Measurements from ENCODE around the gene TIMM10B. TPM values are rescaled to one million over a fixed set of nuclear protein-coding genes. Genes with fewer than 3 reads are reported as not detected.
A peak's percentile ranks its signal among the peaks of the same experiment; 100 is the strongest.

TIMM10B gene
- total and polyA plus RNA-seq, 2 donors (not counting 1 experiment from before 2014, with no cell fraction given): 40.9 to 47.4 TPM

DNA sequence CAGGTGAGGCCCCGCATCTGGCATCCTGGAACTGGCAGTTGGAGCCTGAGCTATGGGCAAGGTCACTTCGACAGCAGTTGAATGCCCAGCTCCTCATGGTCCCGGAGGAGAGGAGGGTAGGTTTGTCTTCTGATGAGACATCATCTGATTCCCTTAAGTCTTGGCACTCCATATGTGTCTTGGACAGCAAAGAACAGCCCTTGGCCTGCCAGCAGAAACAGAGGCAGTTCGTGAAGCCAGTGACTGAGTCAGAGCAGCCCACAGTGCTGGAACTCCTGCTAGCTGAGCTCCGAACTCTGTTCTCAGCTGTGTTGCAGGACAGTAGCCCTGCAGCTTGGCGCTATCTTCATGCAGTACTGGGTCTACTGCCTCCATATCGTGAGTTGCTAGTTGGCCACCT, 16.8 kb downstream of the TIMM10B start:
- peaks cover 2% of the 10 kb centered on the region for H3K4me1 ChIP-seq (ENCODE audit: control insufficient read depth, extremely low read depth, insufficient read depth, low read length)
- H3K27me3 ChIP-seq (ENCODE audit: control insufficient read depth, insufficient read depth, low read length): no peaks in the 10 kb centered on the region
- H3K4me2 ChIP-seq (ENCODE audit: extremely low read depth, insufficient read depth, low read length): no peak overlapping the region
- no peak overlapping the region for H2AFZ ChIP-seq (ENCODE audit: low read length)
- H3K9ac ChIP-seq (ENCODE audit: insufficient read depth, low read length): no peak overlapping the region
- H3K79me2 ChIP-seq (ENCODE audit: control insufficient read depth, insufficient read depth, low read length): no peaks in the 10 kb centered on the region
- no peak overlapping the region for H3K27ac ChIP-seq (ENCODE audit: insufficient read depth, low read length)
- peaks cover 5% of the 10 kb centered on the region for H3K36me3 ChIP-seq (ENCODE audit: control insufficient read depth, insufficient read depth, low read length)
- TF ChIP-seq, protein P1, sequence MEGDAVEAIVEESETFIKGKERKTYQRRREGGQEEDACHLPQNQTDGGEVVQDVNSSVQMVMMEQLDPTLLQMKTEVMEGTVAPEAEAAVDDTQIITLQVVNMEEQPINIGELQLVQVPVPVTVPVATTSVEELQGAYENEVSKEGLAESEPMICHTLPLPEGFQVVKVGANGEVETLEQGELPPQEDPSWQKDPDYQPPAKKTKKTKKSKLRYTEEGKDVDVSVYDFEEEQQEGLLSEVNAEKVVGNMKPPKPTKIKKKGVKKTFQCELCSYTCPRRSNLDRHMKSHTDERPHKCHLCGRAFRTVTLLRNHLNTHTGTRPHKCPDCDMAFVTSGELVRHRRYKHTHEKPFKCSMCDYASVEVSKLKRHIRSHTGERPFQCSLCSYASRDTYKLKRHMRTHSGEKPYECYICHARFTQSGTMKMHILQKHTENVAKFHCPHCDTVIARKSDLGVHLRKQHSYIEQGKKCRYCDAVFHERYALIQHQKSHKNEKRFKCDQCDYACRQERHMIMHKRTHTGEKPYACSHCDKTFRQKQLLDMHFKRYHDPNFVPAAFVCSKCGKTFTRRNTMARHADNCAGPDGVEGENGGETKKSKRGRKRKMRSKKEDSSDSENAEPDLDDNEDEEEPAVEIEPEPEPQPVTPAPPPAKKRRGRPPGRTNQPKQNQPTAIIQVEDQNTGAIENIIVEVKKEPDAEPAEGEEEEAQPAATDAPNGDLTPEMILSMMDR (conservative IDR thresholded peaks at IDR 0.05 in 1 of 2, IDR thresholded peaks at IDR 0.05 in 1 of 2; ENCODE audit: low read depth in 1 of 2, low read length in 2 of 2): no peak
- TF ChIP-seq EZH2 (IDR thresholded peaks at IDR 0.05; ENCODE audit: low read length, missing control alignments): no peak
- no peaks in the 10 kb centered on the region for H3K9me3 ChIP-seq (ENCODE audit: control insufficient read depth, insufficient read depth, low read depth, low read length)
- no peaks in the 10 kb centered on the region for H4K20me1 ChIP-seq (ENCODE audit: control insufficient read depth, extremely low read depth, insufficient read depth, low read length)
- H3K4me3 ChIP-seq (replicated peaks in 1 of 4; ENCODE audit: control extremely low read depth in 1 of 4, insufficient read depth in 1 of 4, low read depth in 3 of 4, low read length in 4 of 4): peak overlapping the region in 1 of 4 experiments; percentile 38
- peak; percentile 43 to 68 for DNase-seq (ENCODE audit: low read depth in 2 of 2)

DNA sequence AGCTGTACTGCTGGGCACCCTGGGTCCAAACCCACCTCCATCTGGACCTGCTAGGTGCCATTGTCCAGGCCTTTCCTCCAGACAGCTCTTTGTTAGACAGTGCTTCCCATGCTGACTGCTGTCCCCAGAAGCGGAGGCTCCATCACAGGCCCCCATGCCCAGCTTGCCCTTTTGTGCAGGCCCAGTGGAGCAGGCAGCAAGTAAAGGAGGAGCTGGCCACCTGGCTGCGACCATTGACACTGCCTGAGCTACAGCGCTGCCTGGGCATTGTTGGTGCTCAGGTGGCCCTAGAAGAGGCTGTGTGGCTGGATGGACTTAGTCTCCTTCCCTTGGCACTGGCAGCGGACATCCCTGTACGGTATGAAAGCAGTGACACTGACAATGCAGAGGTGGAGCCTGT, 17.2 kb downstream of the TIMM10B start:
- H3K79me2 ChIP-seq (ENCODE audit: control insufficient read depth, insufficient read depth, low read length): no peaks in the 10 kb centered on the region
- no peaks in the 10 kb centered on the region for H4K20me1 ChIP-seq (ENCODE audit: control insufficient read depth, extremely low read depth, insufficient read depth, low read length)
- no peak overlapping the region for H3K4me3 ChIP-seq (replicated peaks in 1 of 4; ENCODE audit: control extremely low read depth in 1 of 4, insufficient read depth in 1 of 4, low read depth in 3 of 4, low read length in 4 of 4)
- no peak for TF ChIP-seq EZH2 (IDR thresholded peaks at IDR 0.05; ENCODE audit: low read length, missing control alignments)
- TF ChIP-seq, protein P1 (conservative IDR thresholded peaks at IDR 0.05 in 1 of 2, IDR thresholded peaks at IDR 0.05 in 1 of 2; ENCODE audit: low read depth in 1 of 2, low read length in 2 of 2): no peak
- H3K27me3 ChIP-seq (ENCODE audit: control insufficient read depth, insufficient read depth, low read length): no peaks in the 10 kb centered on the region
- H3K9ac ChIP-seq (ENCODE audit: insufficient read depth, low read length): no peak overlapping the region
- H3K9me3 ChIP-seq (ENCODE audit: control insufficient read depth, insufficient read depth, low read depth, low read length): no peaks in the 10 kb centered on the region
- DNase-seq (ENCODE audit: low read depth in 2 of 2): no peak
- H3K4me2 ChIP-seq (ENCODE audit: extremely low read depth, insufficient read depth, low read length): no peak overlapping the region
- H3K4me1 ChIP-seq (ENCODE audit: control insufficient read depth, extremely low read depth, insufficient read depth, low read length): peaks cover 2% of the 10 kb centered on the region
- H3K27ac ChIP-seq (ENCODE audit: insufficient read depth, low read length): no peak overlapping the region
- H3K36me3 ChIP-seq (ENCODE audit: control insufficient read depth, insufficient read depth, low read length): peaks cover 5% of the 10 kb centered on the region
- H2AFZ ChIP-seq (ENCODE audit: low read length): no peak overlapping the region

DNA sequence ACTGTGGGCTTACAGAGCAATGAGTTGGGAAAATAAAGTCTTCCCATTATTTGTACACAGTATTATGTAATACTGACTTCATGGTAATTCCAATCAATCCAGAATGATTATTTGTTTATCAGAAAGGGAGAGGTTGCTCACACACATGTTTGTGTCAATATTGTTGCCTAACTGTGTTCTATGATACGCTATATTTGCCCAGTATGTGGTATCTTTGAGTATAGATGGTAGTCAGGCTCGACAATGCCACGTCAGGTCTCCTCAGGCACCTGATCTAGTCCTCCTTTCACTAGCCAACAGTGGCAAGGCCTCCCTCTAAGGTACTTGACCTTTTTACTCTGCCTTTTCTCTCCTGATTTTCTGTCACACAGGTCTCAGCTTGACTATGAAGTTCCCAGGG, 21.1 kb downstream of the TIMM10B start:
- H4K20me1 ChIP-seq (ENCODE audit: control insufficient read depth, extremely low read depth, insufficient read depth, low read length): no peaks in the 10 kb centered on the region
- no peak overlapping the region for H3K27ac ChIP-seq (ENCODE audit: insufficient read depth, low read length)
- no peaks in the 10 kb centered on the region for H3K27me3 ChIP-seq (ENCODE audit: control insufficient read depth, insufficient read depth, low read length)
- no peak overlapping the region for H3K4me2 ChIP-seq (ENCODE audit: extremely low read depth, insufficient read depth, low read length)
- H3K9ac ChIP-seq (ENCODE audit: insufficient read depth, low read length): no peak overlapping the region
- TF ChIP-seq EZH2 (IDR thresholded peaks at IDR 0.05; ENCODE audit: low read length, missing control alignments): no peak
- TF ChIP-seq, protein P1 (conservative IDR thresholded peaks at IDR 0.05 in 1 of 2, IDR thresholded peaks at IDR 0.05 in 1 of 2; ENCODE audit: low read depth in 1 of 2, low read length in 2 of 2): no peak
- peaks cover 8% of the 10 kb centered on the region for H3K36me3 ChIP-seq (ENCODE audit: control insufficient read depth, insufficient read depth, low read length)
- H3K9me3 ChIP-seq (ENCODE audit: control insufficient read depth, insufficient read depth, low read depth, low read length): no peaks in the 10 kb centered on the region
- H3K4me1 ChIP-seq (ENCODE audit: control insufficient read depth, extremely low read depth, insufficient read depth, low read length): no peaks in the 10 kb centered on the region
- H3K4me3 ChIP-seq (replicated peaks in 1 of 4; ENCODE audit: control extremely low read depth in 1 of 4, insufficient read depth in 1 of 4, low read depth in 3 of 4, low read length in 4 of 4): no peak overlapping the region
- DNase-seq (ENCODE audit: low read depth in 2 of 2): no peak
- H3K79me2 ChIP-seq (ENCODE audit: control insufficient read depth, insufficient read depth, low read length): no peaks in the 10 kb centered on the region
- H2AFZ ChIP-seq (ENCODE audit: low read length): no peak overlapping the region

Data from fibroblast of lung (primary cell).